Neural cell (in vitro differentiated cells): ENCODE measurements around the gene TMEM117. TPM values are rescaled to one million over a fixed set of nuclear protein-coding genes. Genes with fewer than 3 reads are reported as not detected.

Experiments
- H2AFZ ChIP-seq: fragments of 200-600, 300-800 bp; sonication (generic), shearing (Covaris generic); 2 replicates; pipeline ENCODE4 v1.6.0; 2014; ENCODE audit warnings: low read depth, mild to moderate bottlenecking, antibody characterized with exemption, low read length, moderate library complexity
- H3F3A ChIP-seq: fragments of 200-600 bp; shearing (Covaris generic); 2 replicates; pipeline ENCODE4 v1.6.1; 2016; ENCODE audit warnings: mild to moderate bottlenecking, moderate library complexity, mixed read lengths, antibody characterized with exemption, low read length; ENCODE audit not compliant: insufficient read depth, poor library complexity, severe bottlenecking
- H3K27ac ChIP-seq: fragments of 200-600, 300-800 bp; sonication (generic), shearing (Covaris generic); 2 replicates; pipeline ENCODE4 v1.5.1; 2014; ENCODE audit warnings: mild to moderate bottlenecking, low read length, moderate library complexity
- H3K27me3 ChIP-seq: fragments of 300-800, 200-600 bp; sonication (generic), shearing (Covaris generic); 2 replicates; pipeline ENCODE4 v1.6.0; 2014; ENCODE audit warnings: mild to moderate bottlenecking, low read depth, low read length, moderate library complexity; ENCODE audit not compliant: insufficient read depth
- H3K36me3 ChIP-seq: fragments of 300-800, 200-600 bp; sonication (generic), shearing (Covaris generic); 2 replicates; pipeline ENCODE4 v1.5.1; 2014; ENCODE audit warnings: mild to moderate bottlenecking, antibody characterized with exemption, low read length, moderate library complexity; ENCODE audit not compliant: insufficient read depth
- H3K4me2 ChIP-seq: fragments of 300-800, 200-600 bp; sonication (generic), shearing (Covaris generic); 2 replicates; pipeline ENCODE4 v1.6.0; 2014; ENCODE audit warnings: mild to moderate bottlenecking, low read length
- H3K4me3 ChIP-seq: fragments of 300-800, 200-600 bp; sonication (generic), shearing (Covaris generic); 2 replicates; pipeline ENCODE4 v1.5.1; 2014; ENCODE audit warnings: mild to moderate bottlenecking, low read length, moderate library complexity
- H3K79me2 ChIP-seq: fragments of 200-600 bp; shearing (Covaris generic); replicated peaks from 2 replicates; pipeline ENCODE4 v1.6.0; 2014; ENCODE audit warnings: mild to moderate bottlenecking, low read length, moderate library complexity; ENCODE audit not compliant: insufficient read depth
- H3K9ac ChIP-seq: fragments of 300-800, 200-600 bp; sonication (generic), shearing (Covaris generic); 2 replicates; pipeline ENCODE4 v1.6.1; 2016; ENCODE audit warnings: mild to moderate bottlenecking, low read length, mixed read lengths
- H3K9me2 ChIP-seq: fragments of 200-600 bp; shearing (Covaris generic); 2 replicates; pipeline ENCODE4 v1.6.1; 2016; ENCODE audit warnings: mild to moderate bottlenecking, low read length, mixed read lengths; ENCODE audit not compliant: insufficient read depth
- H3K9me3 ChIP-seq: fragments of 200-600, 300-800 bp; sonication (generic), shearing (Covaris generic); 2 replicates; pipeline ENCODE4 v1.6.1; 2016; ENCODE audit warnings: mild to moderate bottlenecking, mixed run types, low read length, moderate library complexity, mixed read lengths
- H4K20me1 ChIP-seq: fragments of 200-600 bp; shearing (Covaris generic); 2 replicates; pipeline ENCODE4 v1.6.1; 2016; ENCODE audit warnings: mild to moderate bottlenecking, mixed run types; ENCODE audit not compliant: insufficient read depth
- EP300 ChIP-seq: fragments of 450-650 bp; conservative IDR thresholded peaks from 2 replicates; pipeline ENCODE4 v1.6.1; 2014; ENCODE audit warnings: antibody characterized with exemption, mild to moderate bottlenecking, moderate library complexity; ENCODE audit not compliant: poor library complexity, severe bottlenecking
- EZH2 ChIP-seq: fragments of 200-600, 300-800 bp; shearing (Covaris generic), sonication (generic); IDR thresholded peaks from 2 replicates; pipeline ENCODE4 v1.6.1; 2014; ENCODE audit warnings: antibody characterized with exemption, low read length, borderline replicate concordance, mild to moderate bottlenecking; ENCODE audit not compliant: insufficient read depth, poor library complexity, severe bottlenecking
- MXI1 ChIP-seq: fragments of 450-650 bp; conservative IDR thresholded peaks from 2 replicates; pipeline ENCODE4 v1.6.1; 2014; ENCODE audit warnings: antibody characterized with exemption, mild to moderate bottlenecking; ENCODE audit not compliant: poor library complexity, severe bottlenecking
- POLR2AphosphoS5 ChIP-seq: IDR thresholded peaks from 2 replicates; pipeline ENCODE4 v1.6.1; 2012
- RAD21 ChIP-seq: fragments of 450-650 bp; conservative IDR thresholded peaks from 2 replicates; pipeline ENCODE4 v1.6.1; 2014; ENCODE audit warnings: antibody characterized with exemption, mild to moderate bottlenecking, moderate library complexity
- SMC3 ChIP-seq: fragments of 450-650 bp; conservative IDR thresholded peaks from 2 replicates; pipeline ENCODE4 v1.6.1; 2014; ENCODE audit warnings: antibody characterized with exemption, mild to moderate bottlenecking, moderate library complexity; ENCODE audit not compliant: poor library complexity
- TAF1 ChIP-seq: IDR thresholded peaks from 2 replicates; pipeline ENCODE4 v1.6.1; 2012; ENCODE audit warnings: low read depth
- polyA plus RNA-seq: library from polyadenylated mRNA; depleted of rRNA; stranded (reverse); fragments of >200 nt; gene quantifications from 2 replicates; pipeline ENCODE4 v1.2.3, GENCODE V29; 2014
- TF ChIP-seq, protein P1 (sequence below): IDR thresholded peaks from 2 replicates; pipeline ENCODE4 v1.6.1; 2012; ENCODE audit warnings: borderline replicate concordance
- TF ChIP-seq, protein P2 (sequence below): fragments of 450-650 bp; IDR thresholded peaks from 2 replicates; pipeline ENCODE4 v1.5.1; 2014; ENCODE audit warnings: antibody characterized with exemption, mild to moderate bottlenecking, moderate library complexity; ENCODE audit not compliant: poor library complexity, severe bottlenecking

Gene TMEM117
- polyA plus RNA-seq, 1 donor from 2014 or later: 5.3 TPM

DNA sequence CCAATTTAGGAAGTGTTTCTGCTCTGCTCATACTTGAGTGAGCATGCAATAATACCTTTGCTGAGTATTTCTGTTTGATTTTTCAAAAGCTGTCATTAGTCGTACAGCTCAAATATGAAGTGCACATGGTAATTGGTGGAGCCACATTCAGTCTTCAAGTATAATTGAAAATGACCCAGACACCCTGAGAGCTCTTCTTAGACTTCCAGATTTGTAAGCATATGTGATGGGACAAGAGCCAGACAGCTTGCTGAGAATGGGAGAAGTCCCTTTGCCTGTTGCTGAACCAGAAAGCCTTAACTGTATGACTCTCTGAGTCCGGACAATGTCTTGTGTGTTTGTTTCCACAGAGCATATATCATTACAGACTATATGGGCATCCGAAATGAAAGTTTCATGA, 307.3 kb downstream of the TMEM117 start:
- H3K9me3 ChIP-seq: no peaks in the 10 kb centered on the region
- no peaks in the 10 kb centered on the region for H4K20me1 ChIP-seq
- no peak overlapping the region for H3K27ac ChIP-seq
- no peak overlapping the region for H2AFZ ChIP-seq
- TF ChIP-seq POLR2AphosphoS5 (no peak), TAF1 (no peak), EP300 (no peak), EZH2 (no peak), MXI1 (no peak), SMC3 (no peak), RAD21 (no peak)
- TF ChIP-seq, protein P1, sequence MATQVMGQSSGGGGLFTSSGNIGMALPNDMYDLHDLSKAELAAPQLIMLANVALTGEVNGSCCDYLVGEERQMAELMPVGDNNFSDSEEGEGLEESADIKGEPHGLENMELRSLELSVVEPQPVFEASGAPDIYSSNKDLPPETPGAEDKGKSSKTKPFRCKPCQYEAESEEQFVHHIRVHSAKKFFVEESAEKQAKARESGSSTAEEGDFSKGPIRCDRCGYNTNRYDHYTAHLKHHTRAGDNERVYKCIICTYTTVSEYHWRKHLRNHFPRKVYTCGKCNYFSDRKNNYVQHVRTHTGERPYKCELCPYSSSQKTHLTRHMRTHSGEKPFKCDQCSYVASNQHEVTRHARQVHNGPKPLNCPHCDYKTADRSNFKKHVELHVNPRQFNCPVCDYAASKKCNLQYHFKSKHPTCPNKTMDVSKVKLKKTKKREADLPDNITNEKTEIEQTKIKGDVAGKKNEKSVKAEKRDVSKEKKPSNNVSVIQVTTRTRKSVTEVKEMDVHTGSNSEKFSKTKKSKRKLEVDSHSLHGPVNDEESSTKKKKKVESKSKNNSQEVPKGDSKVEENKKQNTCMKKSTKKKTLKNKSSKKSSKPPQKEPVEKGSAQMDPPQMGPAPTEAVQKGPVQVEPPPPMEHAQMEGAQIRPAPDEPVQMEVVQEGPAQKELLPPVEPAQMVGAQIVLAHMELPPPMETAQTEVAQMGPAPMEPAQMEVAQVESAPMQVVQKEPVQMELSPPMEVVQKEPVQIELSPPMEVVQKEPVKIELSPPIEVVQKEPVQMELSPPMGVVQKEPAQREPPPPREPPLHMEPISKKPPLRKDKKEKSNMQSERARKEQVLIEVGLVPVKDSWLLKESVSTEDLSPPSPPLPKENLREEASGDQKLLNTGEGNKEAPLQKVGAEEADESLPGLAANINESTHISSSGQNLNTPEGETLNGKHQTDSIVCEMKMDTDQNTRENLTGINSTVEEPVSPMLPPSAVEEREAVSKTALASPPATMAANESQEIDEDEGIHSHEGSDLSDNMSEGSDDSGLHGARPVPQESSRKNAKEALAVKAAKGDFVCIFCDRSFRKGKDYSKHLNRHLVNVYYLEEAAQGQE: no peak
- TF ChIP-seq, protein P2, sequence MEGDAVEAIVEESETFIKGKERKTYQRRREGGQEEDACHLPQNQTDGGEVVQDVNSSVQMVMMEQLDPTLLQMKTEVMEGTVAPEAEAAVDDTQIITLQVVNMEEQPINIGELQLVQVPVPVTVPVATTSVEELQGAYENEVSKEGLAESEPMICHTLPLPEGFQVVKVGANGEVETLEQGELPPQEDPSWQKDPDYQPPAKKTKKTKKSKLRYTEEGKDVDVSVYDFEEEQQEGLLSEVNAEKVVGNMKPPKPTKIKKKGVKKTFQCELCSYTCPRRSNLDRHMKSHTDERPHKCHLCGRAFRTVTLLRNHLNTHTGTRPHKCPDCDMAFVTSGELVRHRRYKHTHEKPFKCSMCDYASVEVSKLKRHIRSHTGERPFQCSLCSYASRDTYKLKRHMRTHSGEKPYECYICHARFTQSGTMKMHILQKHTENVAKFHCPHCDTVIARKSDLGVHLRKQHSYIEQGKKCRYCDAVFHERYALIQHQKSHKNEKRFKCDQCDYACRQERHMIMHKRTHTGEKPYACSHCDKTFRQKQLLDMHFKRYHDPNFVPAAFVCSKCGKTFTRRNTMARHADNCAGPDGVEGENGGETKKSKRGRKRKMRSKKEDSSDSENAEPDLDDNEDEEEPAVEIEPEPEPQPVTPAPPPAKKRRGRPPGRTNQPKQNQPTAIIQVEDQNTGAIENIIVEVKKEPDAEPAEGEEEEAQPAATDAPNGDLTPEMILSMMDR: no peak
- no peak overlapping the region for H3K4me3 ChIP-seq
- no peaks in the 10 kb centered on the region for H3K36me3 ChIP-seq
- H3K4me2 ChIP-seq: no peak overlapping the region
- no peaks in the 10 kb centered on the region for H3K79me2 ChIP-seq
- no peaks in the 10 kb centered on the region for H3K27me3 ChIP-seq
- H3K9me2 ChIP-seq: no peaks in the 10 kb centered on the region
- H3K9ac ChIP-seq: no peak overlapping the region
- H3F3A ChIP-seq: no peaks in the 10 kb centered on the region

DNA sequence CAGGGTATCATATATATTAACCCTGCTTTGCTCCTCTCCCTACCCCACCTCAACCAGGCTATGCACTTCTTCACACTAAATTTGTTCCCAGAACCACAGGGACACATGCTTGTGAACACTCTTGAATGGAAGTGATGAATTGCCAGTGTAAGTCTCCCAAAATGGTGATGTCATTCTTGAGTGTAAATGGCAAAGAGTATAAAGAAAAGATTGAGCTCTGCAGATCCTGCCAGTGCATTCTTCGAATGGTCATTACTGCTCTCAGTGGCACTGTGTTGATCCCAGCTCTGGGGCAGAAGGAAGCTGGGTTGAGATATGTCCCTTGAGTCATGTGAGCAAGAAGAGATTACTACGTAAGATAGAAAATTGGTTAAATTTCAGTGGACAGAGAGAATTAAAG, 313.1 kb downstream of the TMEM117 start:
- Histone ChIP-seq H3K4me2 (no peak overlapping the region), H3K27ac (no peak overlapping the region), H4K20me1 (no peaks in the 10 kb centered on the region), H3K9ac (no peak overlapping the region), H3K4me3 (no peak overlapping the region), H3K79me2 (no peaks in the 10 kb centered on the region), H3K36me3 (no peaks in the 10 kb centered on the region), H3K9me3 (no peaks in the 10 kb centered on the region), H3F3A (no peaks in the 10 kb centered on the region), H3K27me3 (no peaks in the 10 kb centered on the region), H3K9me2 (no peaks in the 10 kb centered on the region), H2AFZ (no peak overlapping the region)
- TF ChIP-seq EP300: no peak
- no peak for TF ChIP-seq SMC3
- TF ChIP-seq MXI1: no peak
- no peak for TF ChIP-seq RAD21
- no peak for TF ChIP-seq EZH2
- no peak for TF ChIP-seq TAF1
- TF ChIP-seq, protein P2: no peak
- TF ChIP-seq, protein P1: no peak
- TF ChIP-seq POLR2AphosphoS5: no peak
